Measurements from ENCODE around the gene SARDH. TPM values are rescaled to one million over a fixed set of nuclear protein-coding genes. Genes with fewer than 3 reads are reported as not detected.

The SARDH gene
- total and polyA plus RNA-seq, 9 of the 15 experiments (the other 6 are each of a cell fraction or from before 2014, with no cell fraction given) = 0.14 TPM; not detected in 8

DNA sequence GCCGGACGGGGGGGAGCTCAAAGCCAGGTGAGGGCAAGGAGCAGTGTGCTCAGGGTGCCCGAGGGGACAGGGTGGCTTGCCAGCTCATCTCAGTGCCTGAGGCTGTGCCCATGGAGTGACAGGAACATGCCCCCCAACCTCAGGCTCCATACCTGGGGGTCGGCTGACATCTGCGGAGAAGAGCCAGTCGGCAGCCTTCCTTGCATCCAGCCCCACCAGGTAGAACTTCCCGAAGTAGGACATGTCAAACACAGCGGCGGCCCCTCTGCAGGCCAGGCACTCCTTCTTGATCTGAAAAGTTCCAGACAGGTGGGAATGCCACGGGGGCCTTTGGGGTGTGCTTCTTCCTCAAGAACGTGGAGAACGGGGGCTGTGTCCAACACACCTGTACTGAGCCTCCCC, 42.1 kb downstream of the SARDH start:
- intact Hi-C loops (cut with micrococcal nuclease) = no loop called here
- no peak for ATAC-seq
- POLR2A ChIA-PET = interaction anchor here (0.8 kb wide), 1 partner anchor 17 kb away, joined by 3 read pairs; no protein-coding TSS in a partner anchor
- Histone ChIP-seq H3K79me2 (ENCODE audit: control insufficient read depth, insufficient read depth, low read length) (no peaks in the 10 kb centered on the region), H4K20me1 (replicated peaks; ENCODE audit: control insufficient read depth, insufficient read depth, low read length) (peaks cover 12% of the 10 kb centered on the region), H3K27me3 (ENCODE audit: control insufficient read depth in 2 of 2, insufficient read depth in 2 of 2, low read length in 2 of 2) (peaks cover 20 to 48% of the 10 kb centered on the region in 2 experiments), H3K27ac (ENCODE audit: extremely low read depth, low read depth, low read length) (no peak overlapping the region), H2AFZ (ENCODE audit: low read depth, low read length) (no peak overlapping the region), H3K9me1 (ENCODE audit: control insufficient read depth, insufficient read depth, low read length) (no peaks in the 10 kb centered on the region), H3K36me3 (ENCODE audit: control insufficient read depth, insufficient read depth, low read length) (no peaks in the 10 kb centered on the region), H3K4me3 (no peak overlapping the region), H3K4me1 (replicated peaks in 1 of 2; ENCODE audit: control insufficient read depth in 2 of 2, insufficient read depth in 2 of 2, low read length in 2 of 2) (peaks cover 0 to 4% of the 10 kb centered on the region in 2 experiments; a peak in 2 of 5 replicates), H3K9ac (ENCODE audit: insufficient read depth in 1 of 2, low read depth in 2 of 2, low read length in 2 of 2) (no peak overlapping the region), H3K4me2 (ENCODE audit: insufficient read depth, low read length) (no peak overlapping the region), H3K9me3 (replicated peaks; ENCODE audit: control insufficient read depth, insufficient read depth, low read depth, low read length) (no peaks in the 10 kb centered on the region)
- WGBS (ENCODE audit: insufficient coverage, low coverage, missing lambda C conversion rate) = 4% methylated on average over 11 of the region's 12 CpGs
- CTCF ChIA-PET (ENCODE audit: low intra/inter-chr PET ratio) = no interaction called here
- TF ChIP-seq RUNX1 (IDR thresholded peaks at IDR 0.05; ENCODE audit: low read depth) (no peak), ZBTB1 (CRISPR knock-in tag; IDR thresholded peaks at IDR 0.05; ENCODE audit: borderline replicate concordance, low read depth) (no peak), PRPF4 (IDR thresholded peaks at IDR 0.05; ENCODE audit: insufficient read depth, low read depth, low read length, poor library complexity, severe bottlenecking) (no peak), MCM7 (IDR thresholded peaks at IDR 0.05) (no peak)
- FAIRE-seq = no peak
- no TSS peak for BruUV-seq (replicated peaks)
- no peak for DNase-seq (ENCODE audit: extremely low read depth in 1 of 4, low spot score in 3 of 4)
- in situ Hi-C loops (cut with MboI) = no loop called here

DNA sequence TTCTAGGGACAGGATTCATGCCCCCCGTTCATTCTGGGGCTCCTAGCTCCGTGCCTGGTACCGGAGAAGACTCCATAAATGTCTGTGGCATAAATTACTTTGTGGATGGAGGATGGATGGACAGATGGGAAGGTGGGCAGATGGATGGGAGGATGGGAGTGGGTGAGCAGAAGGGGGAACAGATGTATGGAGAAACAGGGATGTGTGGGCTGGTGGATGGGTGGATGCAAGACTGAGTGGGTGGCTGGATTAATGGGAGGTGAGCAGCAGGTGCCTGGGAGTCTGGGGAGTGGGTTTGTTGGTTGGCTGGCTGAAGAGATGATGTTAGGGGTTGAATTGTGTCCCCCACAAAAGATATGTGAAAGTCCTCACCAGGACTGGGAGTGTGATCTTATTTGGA, 43.5 kb downstream of the SARDH start:
- no peak for TF ChIP-seq ZNF778 (CRISPR knock-in tag; IDR thresholded peaks at IDR 0.05)
- no peak for TF ChIP-seq MXI1 (IDR thresholded peaks at IDR 0.05; ENCODE audit: low read depth, low read length)
- TF ChIP-seq MYNN (IDR thresholded peaks at IDR 0.05) = no peak
- TF ChIP-seq MYNN (CRISPR knock-in tag; IDR thresholded peaks at IDR 0.05) = no peak
- TF ChIP-seq POLR3G (IDR thresholded peaks at IDR 0.05; ENCODE audit: extremely low read depth, insufficient read length, insufficient replicate concordance) = no peak
- no peak for TF ChIP-seq U2AF2 (optimal IDR thresholded peaks at IDR 0.05; ENCODE audit: low read depth, low read length)
- TF ChIP-seq RBM39 (optimal IDR thresholded peaks at IDR 0.05; ENCODE audit: low read depth, low read length) = no peak
- no peak for TF ChIP-seq ETV6 (IDR thresholded peaks at IDR 0.05; ENCODE audit: borderline replicate concordance in 1 of 2, low read depth in 2 of 2, low read length in 1 of 2)
- TF ChIP-seq ETV6 (CRISPR knock-in tag; IDR thresholded peaks at IDR 0.05; ENCODE audit: borderline replicate concordance) = no peak
- no peak for TF ChIP-seq SIN3B (IDR thresholded peaks at IDR 0.05; ENCODE audit: low read depth)
- no peak for TF ChIP-seq BHLHE40 (IDR thresholded peaks at IDR 0.05; ENCODE audit: low read length)
- no peak for TF ChIP-seq SREBF2 (CRISPR knock-in tag; IDR thresholded peaks at IDR 0.05)
- TF ChIP-seq CREB1 (IDR thresholded peaks at IDR 0.05) = no peak
- TF ChIP-seq CREB1 (CRISPR knock-in tag; IDR thresholded peaks at IDR 0.05) = no peak
- CTCF ChIA-PET (ENCODE audit: low intra/inter-chr PET ratio) = no interaction called here
- POLR2A ChIA-PET = interaction anchor here (0.6 kb wide), 1 partner anchor 189 kb away, joined by 3 read pairs; no protein-coding TSS in a partner anchor
- H3K27ac ChIP-seq (ENCODE audit: extremely low read depth, low read depth, low read length) = no peak overlapping the region
- no peak overlapping the region for H3K9ac ChIP-seq (ENCODE audit: insufficient read depth in 1 of 2, low read depth in 2 of 2, low read length in 2 of 2)
- H3K79me2 ChIP-seq (ENCODE audit: control insufficient read depth, insufficient read depth, low read length) = no peaks in the 10 kb centered on the region
- no TSS peak for BruUV-seq (replicated peaks)
- peaks cover 17 to 57% of the 10 kb centered on the region in 2 experiments for H3K27me3 ChIP-seq (ENCODE audit: control insufficient read depth in 2 of 2, insufficient read depth in 2 of 2, low read length in 2 of 2)
- no peaks in the 10 kb centered on the region for H3K36me3 ChIP-seq (ENCODE audit: control insufficient read depth, insufficient read depth, low read length)
- no peak overlapping the region for H3K4me2 ChIP-seq (ENCODE audit: insufficient read depth, low read length)
- no peak overlapping the region for H2AFZ ChIP-seq (ENCODE audit: low read depth, low read length)
- H4K20me1 ChIP-seq (replicated peaks; ENCODE audit: control insufficient read depth, insufficient read depth, low read length) = peaks cover 15% of the 10 kb centered on the region
- H3K4me1 ChIP-seq (replicated peaks in 1 of 2; ENCODE audit: control insufficient read depth in 2 of 2, insufficient read depth in 2 of 2, low read length in 2 of 2) = peaks cover 0 to 4% of the 10 kb centered on the region in 2 experiments; a peak in 2 of 5 replicates
- H3K4me3 ChIP-seq = no peak overlapping the region
- in situ Hi-C loops (cut with MboI) = no loop called here
- no peaks in the 10 kb centered on the region for H3K9me3 ChIP-seq (replicated peaks; ENCODE audit: control insufficient read depth, insufficient read depth, low read depth, low read length)
- intact Hi-C loops (cut with micrococcal nuclease) = no loop called here
- ATAC-seq = no peak
- H3K9me1 ChIP-seq (ENCODE audit: control insufficient read depth, insufficient read depth, low read length) = no peaks in the 10 kb centered on the region
- 2% methylated on average over 3 of the region's 3 CpGs for WGBS (ENCODE audit: insufficient coverage, low coverage, missing lambda C conversion rate)
- no peak for FAIRE-seq
- DNase-seq (ENCODE audit: extremely low read depth in 1 of 4, low spot score in 3 of 4) = no peak
